AG04450 (cell line): ENCODE results near the gene SNAPC4. TPM values are rescaled to one million over a fixed set of nuclear protein-coding genes. Genes with fewer than 3 reads are reported as not detected.

Source experiments
- CTCF ChIA-PET: fragments of 300-600, 350-600 bp; formaldehyde crosslinking; extraction: SDS; loops from one replicate; lab custom pipeline; 2022; ENCODE audit warnings: antibody characterized with exemption, inconsistent platforms; lab: Charles Lee
- POLR2A ChIA-PET: fragments of 350-600 bp; formaldehyde crosslinking; extraction: SDS; loops from one replicate; lab custom pipeline; 2021; ENCODE audit warnings: antibody characterized with exemption, inconsistent platforms; lab: Yijun Ruan, JAX
- DNase-seq: peaks from one replicate; pipeline ENCODE4 v3.0.0-alpha.2; 2011; ENCODE audit warnings: low read depth, low spot score
- H3K27ac ChIP-seq: one replicate; pipeline ENCODE4 v1.5.1; 2012; ENCODE audit warnings: low read depth, low read length, control low read depth
- H3K27me3 ChIP-seq: one replicate; pipeline ENCODE4 v1.6.0; 2012; ENCODE audit warnings: low read length; ENCODE audit not compliant: control insufficient read depth, insufficient read depth
- H3K4me3 ChIP-seq: 2 replicates; pipeline ENCODE4 v1.5.1; 2011; ENCODE audit warnings: mild to moderate bottlenecking, low read depth, low read length, control low read depth
- H3K9me3 ChIP-seq: 2 replicates; pipeline ENCODE4 v1.5.1; 2012; ENCODE audit warnings: low read length; ENCODE audit not compliant: control insufficient read depth, insufficient read depth
- polyA plus RNA-seq: library from polyadenylated mRNA; depleted of rRNA; stranded (reverse); fragments of >200 nt; gene quantifications from 2 replicates; pipeline ENCODE4 v1.2.3, GENCODE V29; 2011
- TF ChIP-seq, protein P1 (sequence below): IDR thresholded peaks from 2 replicates; pipeline ENCODE4 v1.5.1; 2011; ENCODE audit warnings: low read depth, low read length, control low read depth, inconsistent platforms

Gene SNAPC4
- polyA plus RNA-seq, 1 experiment: 2.2 TPM

GRCh38 chr9:136366826-136367225, 33.1 kb downstream of the SNAPC4 start:
- H3K4me3 ChIP-seq: no peak overlapping the region
- ChIA-PET CTCF (no interaction called here), POLR2A (no interaction called here)
- DNase-seq: no peak
- H3K9me3 ChIP-seq: peaks cover 15% of the 10 kb centered on the region; the same call in 1 of the 2 replicates
- TF ChIP-seq, protein P1, sequence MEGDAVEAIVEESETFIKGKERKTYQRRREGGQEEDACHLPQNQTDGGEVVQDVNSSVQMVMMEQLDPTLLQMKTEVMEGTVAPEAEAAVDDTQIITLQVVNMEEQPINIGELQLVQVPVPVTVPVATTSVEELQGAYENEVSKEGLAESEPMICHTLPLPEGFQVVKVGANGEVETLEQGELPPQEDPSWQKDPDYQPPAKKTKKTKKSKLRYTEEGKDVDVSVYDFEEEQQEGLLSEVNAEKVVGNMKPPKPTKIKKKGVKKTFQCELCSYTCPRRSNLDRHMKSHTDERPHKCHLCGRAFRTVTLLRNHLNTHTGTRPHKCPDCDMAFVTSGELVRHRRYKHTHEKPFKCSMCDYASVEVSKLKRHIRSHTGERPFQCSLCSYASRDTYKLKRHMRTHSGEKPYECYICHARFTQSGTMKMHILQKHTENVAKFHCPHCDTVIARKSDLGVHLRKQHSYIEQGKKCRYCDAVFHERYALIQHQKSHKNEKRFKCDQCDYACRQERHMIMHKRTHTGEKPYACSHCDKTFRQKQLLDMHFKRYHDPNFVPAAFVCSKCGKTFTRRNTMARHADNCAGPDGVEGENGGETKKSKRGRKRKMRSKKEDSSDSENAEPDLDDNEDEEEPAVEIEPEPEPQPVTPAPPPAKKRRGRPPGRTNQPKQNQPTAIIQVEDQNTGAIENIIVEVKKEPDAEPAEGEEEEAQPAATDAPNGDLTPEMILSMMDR: no peak
- H3K27ac ChIP-seq: no peak overlapping the region
- H3K27me3 ChIP-seq: no peaks in the 10 kb centered on the region

GRCh38 chr9:136365775-136366222, 34.2 kb downstream of the SNAPC4 start:
- ChIA-PET POLR2A (interaction anchor here (0.6 kb wide), 1 partner anchor 25 kb away, joined by 5 read pairs; no protein-coding TSS in a partner anchor), CTCF (interaction anchor here (0.6 kb wide), 1 partner anchor 28 kb away, joined by 3 read pairs; no protein-coding TSS in a partner anchor)
- Histone ChIP-seq H3K27ac (no peak overlapping the region), H3K9me3 (peaks cover 10% of the 10 kb centered on the region; the same call in 1 of the 2 replicates), H3K4me3 (no peak overlapping the region), H3K27me3 (no peaks in the 10 kb centered on the region)
- no peak for DNase-seq
- TF ChIP-seq, protein P1: no peak

DNA sequence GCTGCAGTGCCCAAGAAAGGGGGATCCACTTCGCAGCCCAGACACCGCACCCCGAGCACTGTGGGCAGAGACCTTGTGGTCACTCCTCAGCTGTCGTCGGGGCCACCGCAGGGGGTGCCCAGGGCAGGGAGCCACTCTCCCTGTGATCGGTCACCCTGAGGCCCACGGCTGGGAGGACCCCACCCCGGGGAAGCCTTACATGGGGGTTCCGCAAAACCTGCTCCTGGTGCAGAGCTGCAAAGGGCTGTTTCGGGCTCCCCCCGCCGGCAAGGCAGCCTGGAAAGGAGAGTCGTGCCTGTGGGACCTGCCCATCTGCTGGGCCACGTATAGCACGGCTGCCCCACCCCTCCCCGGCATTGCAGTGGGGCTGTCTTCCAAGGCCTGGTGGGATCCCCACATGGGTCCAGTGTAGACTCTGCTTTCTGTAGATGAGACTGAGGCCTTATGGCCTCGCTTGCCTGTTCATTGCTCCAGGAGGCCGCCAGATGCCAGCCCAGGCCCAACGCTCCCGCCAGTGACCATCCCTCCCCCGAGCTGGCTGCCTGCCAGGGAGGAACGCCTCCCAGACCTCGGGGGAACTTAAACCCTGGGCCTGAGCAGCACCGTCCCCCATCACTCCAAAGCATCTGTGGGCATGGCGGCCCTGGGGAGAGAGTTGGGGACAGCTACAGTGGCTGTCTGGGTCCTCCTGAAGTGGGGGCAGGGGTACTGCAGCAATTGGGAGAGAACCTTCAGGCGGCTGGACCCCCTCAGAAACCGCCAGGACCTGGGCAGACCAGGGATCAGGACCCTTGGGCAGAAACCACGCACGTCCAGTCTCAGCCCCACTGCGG, 34.8 kb downstream of the SNAPC4 start:
- POLR2A ChIA-PET: no interaction called here
- CTCF ChIA-PET: no interaction called here

DNA sequence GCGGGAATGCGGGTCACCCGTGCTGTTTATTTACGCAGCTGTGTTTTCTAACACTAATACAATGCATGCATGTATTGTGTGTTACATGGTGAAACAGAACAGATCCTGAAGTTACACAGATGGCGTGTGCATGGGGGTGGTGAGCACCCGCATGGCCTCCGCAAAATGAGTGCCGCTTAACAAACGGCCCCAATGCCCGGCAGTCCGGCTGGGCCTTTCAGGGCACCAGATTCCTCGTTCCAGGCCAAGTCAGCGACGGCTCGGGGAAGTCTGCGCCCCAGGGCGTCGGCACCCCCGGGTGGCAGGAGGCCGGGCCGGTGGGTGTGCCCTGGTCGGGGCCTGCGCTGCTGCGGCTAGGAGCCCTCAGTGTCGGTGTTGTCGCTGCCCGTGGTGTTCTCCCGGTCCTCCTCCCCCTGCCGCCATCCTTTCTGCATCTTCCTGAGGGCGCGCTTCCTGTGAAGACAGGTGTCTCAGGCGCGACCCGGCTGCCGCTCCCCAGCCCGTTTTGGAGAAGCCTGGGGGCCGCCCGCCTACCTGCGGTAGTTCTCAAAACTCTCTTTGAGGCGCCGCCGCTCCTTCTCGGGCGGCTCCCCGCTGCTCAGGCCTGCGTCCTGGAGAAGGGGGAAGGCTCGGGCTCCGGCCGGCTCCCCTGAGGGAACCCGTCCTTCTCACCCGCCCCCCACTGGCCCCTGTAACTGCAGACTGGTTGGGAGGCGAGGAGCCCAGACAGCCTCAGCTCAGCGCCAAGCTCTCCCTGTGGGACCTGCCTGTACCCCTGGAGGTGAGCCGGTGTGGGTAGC, 35.8 kb downstream of the SNAPC4 start:
- peak overlapping the region; percentile 25 for H3K4me3 ChIP-seq
- ChIA-PET CTCF (interaction anchor here (0.6 to 3.4 kb wide), 9 partner anchors 8 to 60 kb away, joined by 3 to 25 read pairs (median 3); no protein-coding TSS in a partner anchor), POLR2A (interaction anchor here (0.6 to 3.9 kb wide), 7 partner anchors 9 to 53 kb away, joined by 3 to 22 read pairs (median 8); partner anchors contain the start of genes ENTR1 and PMPCA)
- peaks cover 9% of the 10 kb centered on the region; the same call in 1 of the 2 replicates for H3K9me3 ChIP-seq
- no peak overlapping the region for H3K27ac ChIP-seq
- no peaks in the 10 kb centered on the region for H3K27me3 ChIP-seq
- TF ChIP-seq, protein P1: no peak
- DNase-seq: no peak

More for the DNA sequence above, 34.8 kb downstream of the SNAPC4 start:
- TF ChIP-seq, protein P1: no peak
- no peak for DNase-seq
- no peaks in the 10 kb centered on the region for H3K27me3 ChIP-seq
- no peak overlapping the region for H3K4me3 ChIP-seq
- no peak overlapping the region for H3K27ac ChIP-seq
- H3K9me3 ChIP-seq: peaks cover 9% of the 10 kb centered on the region; the same call in 1 of the 2 replicates
